ENCODE measurements around the gene MX2.

DNA sequence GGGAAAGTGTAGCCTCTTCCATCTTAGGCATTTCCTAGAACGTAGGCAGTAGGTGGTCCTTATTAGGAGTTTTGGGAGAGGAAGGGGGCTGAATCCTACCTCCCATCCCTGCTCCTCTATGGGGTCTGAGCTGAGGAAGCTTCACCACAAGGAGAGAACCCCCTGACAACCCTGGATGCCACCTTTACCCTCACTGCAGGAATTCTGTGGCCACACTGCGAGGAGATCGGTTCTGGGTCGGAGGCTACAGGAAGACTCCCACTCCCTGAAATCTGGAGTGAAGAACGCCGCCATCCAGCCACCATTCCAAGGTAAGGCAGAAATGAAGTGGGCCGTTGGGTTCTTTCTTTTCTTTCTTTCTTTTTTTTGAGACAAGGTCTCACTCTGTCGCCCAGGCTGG is 65.7 kb downstream of the MX2 start:
- TF ChIP-seq CTCF (conservative IDR thresholded peaks at IDR 0.05 in 1 of 2, IDR thresholded peaks at IDR 0.05 in 1 of 2; ENCODE audit: low read depth in 1 of 2, low read length in 2 of 2): no peak
- no peak for TF ChIP-seq EZH2 (IDR thresholded peaks at IDR 0.05; ENCODE audit: low read length, missing control alignments)

Measured in fibroblast of lung (primary cell).